Lower leg skin (tissue), 3 donors: ENCODE data around the gene BRD3.

Experiments
- POLR2A ChIP-seq, 2 donors: fragments of 450-650 bp; IDR thresholded peaks; one replicate each; pipeline ENCODE4 v1.6.1; 2016 to 2017; ENCODE audit warnings: antibody characterized with exemption in 2 of 2, mild to moderate bottlenecking in 1 of 2, moderate library complexity in 1 of 2
- TF ChIP-seq, protein P1 (sequence below), 3 donors: fragments of 450-650 bp; IDR thresholded peaks; one replicate each; pipeline ENCODE4 v1.5.1; 2016; ENCODE audit warnings: antibody characterized with exemption in 3 of 3, mild to moderate bottlenecking in 3 of 3, moderate library complexity in 2 of 3

DNA sequence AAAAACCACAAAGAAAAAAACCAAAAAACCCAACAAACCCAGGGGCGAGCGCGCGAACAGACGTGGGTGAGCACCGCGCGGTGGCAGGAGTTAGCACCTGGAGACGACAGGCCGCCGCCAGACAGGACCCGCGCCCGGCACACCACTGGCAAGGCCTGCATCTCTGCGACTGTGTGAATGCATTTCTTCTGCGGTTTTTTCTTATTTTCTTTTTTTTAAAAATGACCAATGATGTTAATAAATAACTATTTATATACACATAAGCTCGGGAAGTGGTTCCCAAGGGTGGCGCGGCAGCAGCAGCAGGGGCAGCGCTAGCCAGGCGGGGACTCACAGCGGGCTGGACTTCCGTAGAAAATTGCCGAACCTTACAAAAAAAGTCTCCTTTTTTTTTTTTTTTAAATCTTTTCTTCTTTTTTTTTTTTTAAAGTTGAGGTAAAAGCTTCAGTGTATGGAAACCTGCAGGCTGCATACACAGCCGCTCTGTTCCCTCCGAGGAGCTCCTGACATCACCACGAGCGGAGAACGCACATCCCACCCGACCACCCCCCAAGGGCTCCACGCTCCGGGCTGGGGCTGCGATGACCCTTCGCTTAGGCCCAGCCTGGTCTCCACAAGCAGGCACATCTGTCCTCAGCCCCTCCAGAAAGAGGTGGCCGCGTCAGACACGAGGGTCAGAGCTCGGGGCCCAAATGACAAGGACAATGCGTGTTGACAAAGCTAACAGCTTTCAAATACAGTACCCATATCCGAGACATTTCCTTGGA lies 35.2 kb downstream of the BRD3 start:
- TF ChIP-seq POLR2A (IDR thresholded peaks at IDR 0.05): no peak
- TF ChIP-seq, protein P1, sequence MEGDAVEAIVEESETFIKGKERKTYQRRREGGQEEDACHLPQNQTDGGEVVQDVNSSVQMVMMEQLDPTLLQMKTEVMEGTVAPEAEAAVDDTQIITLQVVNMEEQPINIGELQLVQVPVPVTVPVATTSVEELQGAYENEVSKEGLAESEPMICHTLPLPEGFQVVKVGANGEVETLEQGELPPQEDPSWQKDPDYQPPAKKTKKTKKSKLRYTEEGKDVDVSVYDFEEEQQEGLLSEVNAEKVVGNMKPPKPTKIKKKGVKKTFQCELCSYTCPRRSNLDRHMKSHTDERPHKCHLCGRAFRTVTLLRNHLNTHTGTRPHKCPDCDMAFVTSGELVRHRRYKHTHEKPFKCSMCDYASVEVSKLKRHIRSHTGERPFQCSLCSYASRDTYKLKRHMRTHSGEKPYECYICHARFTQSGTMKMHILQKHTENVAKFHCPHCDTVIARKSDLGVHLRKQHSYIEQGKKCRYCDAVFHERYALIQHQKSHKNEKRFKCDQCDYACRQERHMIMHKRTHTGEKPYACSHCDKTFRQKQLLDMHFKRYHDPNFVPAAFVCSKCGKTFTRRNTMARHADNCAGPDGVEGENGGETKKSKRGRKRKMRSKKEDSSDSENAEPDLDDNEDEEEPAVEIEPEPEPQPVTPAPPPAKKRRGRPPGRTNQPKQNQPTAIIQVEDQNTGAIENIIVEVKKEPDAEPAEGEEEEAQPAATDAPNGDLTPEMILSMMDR (IDR thresholded peaks at IDR 0.05): no peak
